Measurements from ENCODE around the gene FBN1.

DNA sequence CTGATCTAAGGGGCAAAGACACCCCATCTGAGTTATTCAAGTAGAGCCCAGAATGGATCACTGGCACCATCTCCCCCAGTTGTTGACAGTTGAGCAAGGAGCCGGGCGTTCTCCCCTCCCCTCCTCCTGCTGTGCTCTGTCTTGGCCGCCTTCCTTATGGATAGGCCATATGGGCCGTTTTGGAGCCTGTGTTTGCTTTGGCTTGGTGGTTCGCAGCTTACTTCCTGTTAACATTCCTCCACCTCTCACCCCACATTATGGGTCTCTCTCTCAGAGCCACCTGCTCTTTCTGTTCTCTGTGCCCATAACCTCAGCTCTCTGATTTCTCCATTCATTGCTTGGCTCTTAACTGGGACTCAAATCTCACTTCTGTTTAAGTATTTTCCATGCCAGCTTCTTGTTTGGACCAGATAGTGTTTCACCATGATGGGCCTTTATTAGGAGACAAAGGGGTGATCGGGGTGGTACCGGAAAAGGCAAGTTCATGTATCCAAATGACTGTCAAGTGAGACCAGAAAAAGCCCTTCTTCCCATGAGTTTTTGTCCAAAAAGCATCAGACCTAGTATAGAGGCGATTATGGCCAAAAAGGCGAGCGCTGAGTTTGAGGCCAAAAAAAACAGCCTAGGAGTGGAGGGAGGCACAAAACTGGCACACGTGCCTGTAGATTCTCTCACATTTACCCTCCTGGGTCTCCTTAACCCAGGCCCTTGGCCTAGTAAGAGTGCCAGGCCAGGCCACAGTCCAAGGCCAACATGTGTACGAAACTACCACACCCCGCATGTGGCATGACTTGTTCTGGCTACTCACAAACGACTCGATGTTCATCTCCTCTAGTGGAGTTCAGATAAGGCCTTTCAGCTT is 251.6 kb downstream of the FBN1 start:
- TF ChIP-seq POLR2A (IDR thresholded peaks at IDR 0.05) (no peak), CTCF (IDR thresholded peaks at IDR 0.05) (no peak)
